22Rv1 (cell line): Measurements from ENCODE around the gene MICU1.

Experiments used
- H3K27ac ChIP-seq: fragments of 450-650 bp; 2 replicates; pipeline ENCODE4 v1.5.1; 2017
- ZFX ChIP-seq: fragments of 450-650 bp; IDR thresholded peaks from 2 replicates; pipeline ENCODE4 v1.6.1; 2017; ENCODE audit warnings: antibody characterized with exemption, borderline replicate concordance
- TF ChIP-seq, protein P1 (sequence below): fragments of 450-650 bp; IDR thresholded peaks from 2 replicates; pipeline ENCODE4 v1.5.1; 2017; ENCODE audit warnings: mild to moderate bottlenecking

The MICU1 gene

DNA sequence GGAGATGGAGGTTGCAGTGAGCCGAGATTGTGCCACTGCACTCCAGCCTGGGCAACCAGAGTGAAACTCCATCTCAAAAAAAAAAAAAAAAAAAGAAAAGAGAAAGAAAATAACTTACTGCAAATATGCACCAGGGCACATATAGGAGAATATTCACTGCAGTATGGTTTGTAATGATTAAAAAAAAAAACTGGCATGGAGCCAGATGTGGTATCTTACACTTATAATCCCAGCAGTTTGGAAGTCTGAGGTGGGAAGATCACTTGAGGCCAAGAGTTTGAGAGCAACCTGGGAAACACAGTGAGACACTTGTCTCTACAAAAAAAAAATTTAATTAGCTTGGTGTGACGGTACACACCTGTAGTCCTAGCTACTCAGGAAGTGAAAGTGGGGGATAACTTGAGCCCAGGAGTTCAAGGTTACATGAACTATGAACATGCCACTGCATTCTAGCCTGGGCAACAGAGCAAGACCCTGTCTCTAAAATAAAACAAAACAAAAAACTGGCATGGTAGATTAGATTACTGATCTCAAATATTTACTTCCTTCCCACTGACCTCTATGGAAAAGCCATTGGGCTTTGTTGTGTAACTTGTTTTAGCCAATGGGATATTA lies 85.6 kb downstream of the MICU1 start:
- H3K27ac ChIP-seq: no peak overlapping the region
- TF ChIP-seq ZFX: no peak
- TF ChIP-seq, protein P1, sequence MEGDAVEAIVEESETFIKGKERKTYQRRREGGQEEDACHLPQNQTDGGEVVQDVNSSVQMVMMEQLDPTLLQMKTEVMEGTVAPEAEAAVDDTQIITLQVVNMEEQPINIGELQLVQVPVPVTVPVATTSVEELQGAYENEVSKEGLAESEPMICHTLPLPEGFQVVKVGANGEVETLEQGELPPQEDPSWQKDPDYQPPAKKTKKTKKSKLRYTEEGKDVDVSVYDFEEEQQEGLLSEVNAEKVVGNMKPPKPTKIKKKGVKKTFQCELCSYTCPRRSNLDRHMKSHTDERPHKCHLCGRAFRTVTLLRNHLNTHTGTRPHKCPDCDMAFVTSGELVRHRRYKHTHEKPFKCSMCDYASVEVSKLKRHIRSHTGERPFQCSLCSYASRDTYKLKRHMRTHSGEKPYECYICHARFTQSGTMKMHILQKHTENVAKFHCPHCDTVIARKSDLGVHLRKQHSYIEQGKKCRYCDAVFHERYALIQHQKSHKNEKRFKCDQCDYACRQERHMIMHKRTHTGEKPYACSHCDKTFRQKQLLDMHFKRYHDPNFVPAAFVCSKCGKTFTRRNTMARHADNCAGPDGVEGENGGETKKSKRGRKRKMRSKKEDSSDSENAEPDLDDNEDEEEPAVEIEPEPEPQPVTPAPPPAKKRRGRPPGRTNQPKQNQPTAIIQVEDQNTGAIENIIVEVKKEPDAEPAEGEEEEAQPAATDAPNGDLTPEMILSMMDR: no peak

DNA sequence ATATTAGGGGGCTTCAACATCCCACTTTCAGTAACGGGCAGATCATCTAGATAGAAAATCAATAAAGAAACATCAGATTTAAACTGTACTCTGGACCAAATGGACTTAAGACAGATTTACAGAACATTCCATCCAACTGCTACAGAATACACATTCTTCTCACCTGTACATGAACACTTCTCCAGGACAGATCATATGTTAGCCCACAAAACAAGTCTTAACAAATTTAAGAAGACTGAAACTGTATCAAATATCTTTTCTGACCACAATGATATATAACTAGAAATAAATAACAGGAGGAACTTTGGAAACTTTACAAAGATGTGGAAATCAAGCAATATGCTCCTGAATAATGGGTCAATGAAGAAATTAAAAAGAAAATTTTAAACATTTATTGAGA lies 86.7 kb downstream of the MICU1 start:
- no peak overlapping the region for H3K27ac ChIP-seq
- TF ChIP-seq ZFX: no peak
- TF ChIP-seq, protein P1: no peak

DNA sequence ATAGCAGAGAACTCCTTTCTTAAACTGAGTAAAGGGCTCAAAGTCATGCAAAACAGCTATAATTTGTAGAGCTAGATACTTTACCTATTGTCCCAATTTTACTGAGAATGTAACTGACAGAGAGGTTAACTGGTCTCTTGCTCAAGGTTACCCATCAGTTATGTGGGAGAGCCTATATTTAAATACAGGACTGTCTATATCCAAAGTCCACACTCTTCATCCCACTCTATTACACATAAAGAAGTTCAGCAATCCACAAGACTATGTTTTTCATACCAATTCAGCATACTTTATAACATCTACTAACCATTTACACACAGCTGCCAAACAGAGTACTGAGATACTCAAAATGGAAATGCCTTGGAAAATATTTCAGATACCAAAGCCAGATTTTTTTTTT lies 100.2 kb downstream of the MICU1 start:
- TF ChIP-seq ZFX: no peak
- TF ChIP-seq, protein P1: no peak
- no peak overlapping the region for H3K27ac ChIP-seq

DNA sequence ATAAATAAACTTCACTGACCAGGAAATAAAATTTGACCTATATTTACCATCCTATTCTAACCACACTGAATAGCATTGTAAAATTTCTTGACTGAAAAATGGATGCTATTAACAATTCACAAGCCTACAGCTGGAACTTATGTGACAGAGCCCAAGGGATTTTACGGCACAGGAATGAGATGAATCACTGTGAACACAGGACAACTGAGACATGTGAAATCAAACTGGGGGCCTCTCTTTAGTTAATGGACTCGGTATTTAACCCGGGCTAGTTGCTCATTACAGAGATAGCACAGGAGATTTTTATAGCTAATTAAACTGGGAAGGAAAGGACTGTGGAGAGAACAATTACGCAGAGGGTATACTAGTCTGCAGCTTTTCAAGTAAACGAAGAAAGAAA lies 100.6 kb downstream of the MICU1 start:
- H3K27ac ChIP-seq: no peak overlapping the region
- no peak for TF ChIP-seq ZFX
- TF ChIP-seq, protein P1: no peak

DNA sequence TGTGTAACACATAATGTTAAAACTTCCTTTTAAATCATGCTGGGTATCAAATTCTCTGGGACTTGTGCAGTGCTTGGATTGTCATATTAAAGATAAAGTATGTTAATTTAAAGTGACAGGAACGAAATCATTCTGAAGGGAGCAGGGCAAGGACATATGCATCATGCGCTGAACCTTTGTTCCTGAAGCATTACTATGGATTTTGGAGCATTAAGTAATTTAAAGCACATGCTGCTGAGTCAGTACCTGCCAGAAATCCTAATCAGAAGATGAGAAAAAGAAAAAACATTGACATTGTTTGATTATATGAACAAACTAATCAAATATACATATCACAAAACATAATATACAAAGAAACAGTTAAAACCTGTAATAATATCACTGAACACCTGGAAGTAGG lies 101.4 kb downstream of the MICU1 start:
- TF ChIP-seq, protein P1: no peak
- TF ChIP-seq ZFX: no peak
- no peak overlapping the region for H3K27ac ChIP-seq

DNA sequence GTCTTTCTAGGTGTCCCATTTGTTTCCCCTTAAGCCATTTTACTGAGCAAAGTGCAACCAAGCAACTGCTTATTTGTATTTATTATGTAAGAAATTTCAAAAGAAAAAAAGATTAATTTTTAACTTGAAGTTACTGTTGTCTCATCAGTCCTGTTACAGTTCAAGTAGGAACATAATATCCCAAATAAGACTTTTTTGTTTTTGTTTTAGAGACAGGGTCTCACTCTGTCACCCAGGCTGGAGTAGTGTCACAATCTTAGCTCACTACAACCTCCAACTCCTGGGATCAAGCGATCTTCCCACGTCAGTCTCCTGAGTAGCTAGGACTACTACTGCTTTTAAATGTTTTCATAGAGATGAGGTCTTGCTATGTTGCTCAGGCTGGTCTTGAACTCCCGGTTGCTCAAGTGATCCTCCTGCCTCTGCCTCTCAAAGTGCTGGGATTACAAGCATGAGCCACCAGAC lies 101.9 kb downstream of the MICU1 start:
- TF ChIP-seq ZFX: no peak
- TF ChIP-seq, protein P1: no peak
- no peak overlapping the region for H3K27ac ChIP-seq

DNA sequence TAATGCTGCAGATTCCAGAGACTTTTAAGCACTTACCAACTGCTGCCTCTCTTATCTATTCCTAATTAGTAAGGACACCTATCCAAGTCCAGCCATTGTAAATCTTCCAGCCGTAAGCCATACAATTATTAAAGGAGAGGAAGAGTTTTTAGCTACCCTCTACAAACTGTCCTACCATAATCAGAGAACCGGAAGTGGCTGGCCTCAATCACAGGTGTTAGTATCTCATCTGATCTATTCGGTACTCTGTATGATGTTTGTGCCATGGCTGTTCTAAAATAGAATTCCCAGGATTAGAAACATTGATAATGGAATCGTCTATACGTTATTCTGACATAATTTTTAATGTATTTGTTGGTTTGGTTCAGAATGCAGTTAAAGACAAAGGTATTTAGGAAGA lies 102.8 kb downstream of the MICU1 start:
- no peak for TF ChIP-seq ZFX
- TF ChIP-seq, protein P1: no peak
- H3K27ac ChIP-seq: no peak overlapping the region
